CD4-positive, alpha-beta T cell treated with Interferon gamma for 1 hour (primary cell): ENCODE data around the gene SSRP1.
"Not testable (repeated sequence)": the region's sequence is repeated elsewhere in the genome, so short reads cannot be mapped to it uniquely, and the experiment has no call there.

Experiments used
- DNase-seq: peaks from one replicate; pipeline ENCODE4 v3.0.0-alpha.2; 2020

The SSRP1 gene

DNA sequence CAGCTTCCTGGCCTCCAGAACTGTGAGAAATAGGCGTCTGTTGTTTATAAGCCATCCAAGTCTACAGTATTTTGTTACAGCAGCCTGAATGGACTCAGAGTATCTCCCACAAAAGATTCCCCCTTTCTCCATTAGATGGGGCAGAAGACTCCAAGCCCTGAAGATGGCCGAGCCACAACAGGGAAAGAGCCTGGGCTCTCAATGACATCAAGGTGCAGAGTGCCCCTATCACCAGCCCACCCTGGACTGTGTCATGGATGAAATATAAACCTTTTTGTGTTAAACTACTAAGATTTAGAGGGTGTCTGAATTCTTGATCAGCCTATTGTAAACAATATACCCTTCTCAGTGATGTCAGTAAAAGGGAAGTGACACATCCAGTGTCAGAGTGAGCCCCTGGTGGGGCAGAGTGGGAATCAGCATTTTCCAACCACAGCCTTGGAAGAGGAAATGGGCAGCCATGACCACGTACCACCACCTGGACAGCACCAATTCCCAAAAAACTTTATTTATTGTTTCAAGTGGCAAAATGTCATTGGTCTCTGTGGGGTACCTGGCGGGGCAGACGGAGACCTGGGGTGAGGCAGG lies 36.4 kb downstream of the SSRP1 start:
- no peak for DNase-seq

DNA sequence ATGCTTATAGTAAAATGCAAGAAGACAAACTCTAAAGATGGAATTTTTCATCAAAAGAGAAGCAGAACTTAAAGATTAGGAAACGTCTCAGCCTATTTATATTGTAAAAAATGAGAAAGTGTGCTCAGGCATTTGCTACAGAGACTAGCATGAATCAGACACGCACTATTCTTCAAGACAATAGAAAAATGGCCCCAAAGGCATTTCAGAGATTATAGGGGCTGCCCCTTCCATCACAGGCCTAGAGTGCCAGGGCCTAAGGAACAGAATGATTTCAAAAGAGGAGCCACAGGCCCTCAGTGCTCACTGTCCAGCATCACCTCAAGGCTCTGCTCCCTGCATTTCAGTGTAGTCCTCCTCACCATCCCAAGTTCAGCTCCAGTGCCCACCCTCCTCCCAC lies 38.5 kb downstream of the SSRP1 start:
- DNase-seq = no peak

DNA sequence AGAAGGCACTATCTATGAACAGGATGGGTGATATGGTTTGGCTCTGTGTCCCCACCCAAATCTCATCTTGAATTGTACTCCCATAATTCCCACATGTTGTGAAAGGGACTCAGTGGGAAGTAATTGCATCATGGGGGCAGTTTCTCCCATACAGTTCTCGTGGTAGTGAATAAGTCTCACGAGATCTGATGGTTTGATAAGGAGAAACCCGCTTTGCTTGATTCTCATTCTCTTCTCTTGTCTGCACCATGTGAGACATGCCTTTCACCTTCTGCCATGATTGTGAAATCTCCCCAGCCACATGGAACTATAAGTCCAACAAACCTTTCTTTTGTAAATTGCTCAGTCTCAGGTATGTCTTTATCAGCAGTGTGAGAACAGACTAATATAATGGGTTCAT lies 39.5 kb downstream of the SSRP1 start:
- not testable (repeated sequence) for DNase-seq

DNA sequence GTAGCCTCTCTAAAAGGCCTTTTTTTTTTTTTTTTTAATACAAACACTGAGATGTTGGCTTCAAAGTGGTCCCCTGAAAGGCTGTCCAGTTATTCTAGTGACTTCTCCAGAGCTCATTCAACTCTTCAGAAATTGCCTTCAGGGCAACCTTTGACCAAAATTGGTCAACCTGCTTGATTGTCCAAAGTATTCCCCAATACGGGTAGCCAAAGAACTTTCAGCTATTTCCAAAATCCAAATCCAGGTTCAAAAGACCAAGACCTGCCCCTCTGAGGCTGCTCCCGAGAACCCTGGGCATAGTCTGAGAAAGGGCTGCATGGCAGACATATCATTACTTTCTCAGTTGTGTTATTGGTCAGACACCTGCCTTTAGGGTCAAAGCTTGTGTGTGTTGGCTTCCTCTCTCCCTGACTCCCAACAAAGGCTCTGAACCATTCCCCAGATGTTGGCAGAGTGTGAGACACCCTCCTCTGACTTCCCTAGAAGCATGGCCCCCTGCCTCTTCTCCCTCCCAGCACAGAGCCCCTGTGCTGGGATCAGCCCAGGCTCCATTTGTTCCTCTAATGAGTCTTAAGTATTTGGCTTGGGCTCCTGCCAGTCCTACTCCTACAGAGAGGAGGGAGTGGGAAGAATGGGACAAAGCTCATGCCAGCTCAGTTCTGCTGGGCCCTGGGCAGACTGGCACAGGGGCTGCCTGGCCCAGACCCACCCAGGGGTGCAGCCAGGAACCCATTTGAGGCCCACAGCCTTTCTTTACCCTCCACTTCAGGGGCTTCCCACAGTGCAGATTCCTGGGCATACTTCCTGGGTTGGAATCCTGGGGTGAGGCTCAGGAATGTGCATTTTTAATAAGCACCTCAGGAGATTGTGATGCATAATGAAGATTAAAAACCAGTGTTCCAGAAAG lies 41.2 kb downstream of the SSRP1 start:
- DNase-seq = no peak

DNA sequence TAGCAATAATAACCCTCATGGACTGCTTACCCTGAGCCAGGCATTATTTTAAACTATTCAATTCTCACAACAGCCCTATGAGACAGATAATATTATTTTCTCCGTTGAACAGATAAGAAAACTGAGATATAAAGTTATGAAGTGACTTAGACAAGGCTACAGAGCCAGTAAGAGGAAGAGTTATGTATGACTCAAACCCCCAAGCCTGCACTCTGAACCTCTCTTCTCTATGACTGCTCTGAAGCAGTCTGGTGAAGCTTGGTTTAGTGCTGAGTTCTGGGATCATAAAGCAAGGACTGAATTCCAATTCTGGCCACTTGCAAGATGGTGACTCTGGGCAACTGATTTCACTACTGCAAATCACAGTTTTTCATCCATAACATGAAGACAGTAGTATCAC lies 45.4 kb downstream of the SSRP1 start:
- no peak for DNase-seq

DNA sequence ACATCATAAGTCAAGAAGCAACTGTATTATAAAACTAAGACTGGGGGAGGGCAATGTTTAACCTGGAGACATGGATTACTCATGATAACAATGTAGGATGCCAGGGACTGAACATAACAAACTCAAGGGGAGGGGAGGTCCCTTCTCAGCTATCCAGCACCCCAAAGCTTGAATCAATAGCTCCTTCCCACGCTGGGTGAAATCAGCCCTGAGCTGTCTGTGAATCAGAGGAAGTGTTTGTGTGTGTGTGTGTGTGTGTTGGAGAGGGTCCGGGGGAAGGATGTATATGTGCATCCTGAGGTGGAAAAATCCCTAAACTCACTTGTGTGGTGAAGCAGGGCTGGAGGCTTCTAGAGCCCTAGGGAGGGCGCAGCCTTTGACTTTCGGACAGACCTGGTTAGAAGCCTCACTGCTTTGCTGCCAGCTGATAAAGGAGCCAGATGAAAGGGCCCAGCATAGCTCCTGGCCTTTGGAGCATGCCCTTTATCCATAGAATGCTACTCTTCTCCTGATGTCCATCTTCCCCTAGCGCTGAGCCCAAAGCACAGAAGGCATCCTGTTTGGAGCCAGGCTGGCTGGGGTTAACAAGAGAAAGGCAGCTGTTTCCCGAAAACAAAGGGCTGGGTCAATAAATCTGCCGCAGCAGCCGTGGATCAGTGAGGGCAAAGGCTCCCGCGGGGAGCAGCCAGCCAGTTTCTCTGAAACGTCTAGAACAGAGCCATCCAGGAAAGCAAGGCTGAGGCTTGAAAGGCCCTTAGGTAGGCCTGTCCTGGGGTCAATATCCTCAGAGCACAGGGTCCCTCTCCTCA lies 46.7 kb downstream of the SSRP1 start:
- no peak for DNase-seq

DNA sequence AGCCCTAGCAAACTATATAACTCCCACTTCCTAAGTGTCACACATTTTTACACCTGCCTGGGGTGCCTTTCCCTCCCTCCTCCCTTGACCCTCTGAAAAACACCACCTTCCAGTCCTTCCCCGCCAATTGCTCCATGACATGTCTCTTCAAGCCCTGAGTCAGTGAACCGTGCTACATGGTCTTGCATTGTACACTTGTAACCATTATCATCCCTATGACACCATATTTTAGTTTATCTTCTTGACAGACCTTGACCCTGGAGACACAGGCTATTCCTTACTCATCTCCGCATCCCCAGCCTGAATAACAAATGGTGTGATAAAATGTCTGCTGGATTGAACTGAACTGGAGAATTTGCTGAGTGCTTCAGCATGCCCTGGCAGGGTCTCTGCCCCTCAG lies 47.8 kb downstream of the SSRP1 start:
- no peak for DNase-seq

DNA sequence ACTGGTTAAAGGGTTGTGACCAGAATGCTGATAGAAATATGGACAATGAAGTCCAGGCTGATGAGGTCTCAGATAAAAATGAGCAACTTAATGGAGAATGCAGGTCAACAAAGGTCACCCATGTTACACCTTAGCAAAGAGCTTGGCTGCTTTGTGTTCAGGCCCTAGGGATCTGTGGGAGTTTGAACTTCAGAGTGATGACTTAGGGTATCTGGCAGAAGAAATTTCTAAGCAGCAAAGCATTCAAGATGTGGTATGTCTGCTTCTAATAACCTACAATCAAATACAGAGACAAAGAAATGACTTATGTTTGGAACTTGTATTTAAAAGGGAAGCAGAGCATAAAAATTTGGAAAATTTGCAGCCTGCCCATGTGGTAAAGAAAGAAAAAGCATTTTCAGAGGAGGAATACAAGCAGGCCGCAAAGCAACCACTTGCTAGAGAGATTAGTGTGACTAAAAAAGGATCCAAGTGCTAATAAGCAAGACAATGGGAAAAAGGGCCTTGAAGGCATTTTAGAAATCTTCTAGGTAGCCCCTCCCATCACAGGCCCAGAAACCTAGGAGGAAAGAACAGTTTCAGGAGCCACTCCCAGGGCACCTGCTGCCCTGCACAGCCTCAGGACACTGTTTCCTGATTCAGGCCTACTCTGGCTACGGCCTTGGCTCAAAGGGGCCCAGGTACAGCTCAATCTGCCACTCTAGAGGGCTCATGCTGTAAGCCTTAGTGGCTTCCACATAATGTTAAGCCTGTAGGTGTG lies 52.3 kb downstream of the SSRP1 start:
- DNase-seq = no peak

DNA sequence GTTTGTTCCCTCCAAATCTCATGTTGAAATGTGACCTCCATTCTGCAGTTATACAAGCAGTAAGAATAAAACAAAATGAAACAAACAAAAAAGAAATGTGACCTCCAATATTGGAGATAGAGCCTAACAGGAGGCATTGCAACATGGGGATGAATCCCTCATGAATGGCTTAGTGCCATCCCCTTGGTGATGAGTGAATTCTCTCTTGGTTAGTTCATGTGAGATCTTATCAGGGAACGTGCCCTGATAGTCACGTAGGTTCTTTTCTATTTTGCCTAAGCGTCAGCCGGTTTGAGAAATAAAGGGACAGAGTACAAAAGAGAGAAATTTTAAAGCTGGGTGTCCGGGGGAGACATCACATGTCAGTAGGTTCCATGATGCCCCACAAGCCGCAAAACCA lies 54.1 kb downstream of the SSRP1 start:
- DNase-seq = not testable (repeated sequence)

DNA sequence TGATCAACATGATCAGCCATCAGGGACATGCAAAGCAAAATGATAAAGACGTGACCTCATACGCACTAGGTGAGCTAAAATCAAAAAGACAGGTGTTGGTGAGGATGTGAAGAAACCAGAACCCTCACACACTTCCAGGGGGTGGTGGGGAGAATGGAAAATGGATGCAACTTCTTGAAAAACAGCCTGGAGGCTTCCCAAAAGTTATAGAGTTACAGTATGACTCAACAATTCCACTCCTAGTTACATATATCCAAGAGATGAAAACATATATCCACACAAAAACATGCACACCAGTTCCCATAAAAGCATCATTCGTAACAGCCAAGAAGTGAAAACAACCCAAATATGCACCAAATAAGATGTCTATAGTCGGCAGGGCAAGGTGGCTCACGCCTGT lies 56.6 kb downstream of the SSRP1 start:
- DNase-seq = no peak

DNA sequence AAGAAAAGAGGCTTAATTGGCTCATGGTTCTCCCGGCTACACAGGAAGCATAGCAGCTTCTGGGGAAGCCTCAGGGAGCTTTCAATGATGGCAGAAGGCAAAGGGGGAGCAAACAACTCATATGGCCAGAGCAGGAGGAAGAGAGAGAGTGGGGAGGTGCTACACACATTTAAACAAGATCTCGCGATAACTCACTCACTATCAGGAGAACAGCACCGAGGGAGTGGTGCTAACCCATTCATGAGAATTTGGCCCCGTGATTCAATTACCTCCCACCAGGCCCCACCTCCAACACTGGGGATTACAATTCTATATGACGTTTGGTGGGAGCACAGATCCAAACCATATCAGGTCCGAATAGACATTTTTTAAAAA lies 57.0 kb downstream of the SSRP1 start:
- DNase-seq = no peak

DNA sequence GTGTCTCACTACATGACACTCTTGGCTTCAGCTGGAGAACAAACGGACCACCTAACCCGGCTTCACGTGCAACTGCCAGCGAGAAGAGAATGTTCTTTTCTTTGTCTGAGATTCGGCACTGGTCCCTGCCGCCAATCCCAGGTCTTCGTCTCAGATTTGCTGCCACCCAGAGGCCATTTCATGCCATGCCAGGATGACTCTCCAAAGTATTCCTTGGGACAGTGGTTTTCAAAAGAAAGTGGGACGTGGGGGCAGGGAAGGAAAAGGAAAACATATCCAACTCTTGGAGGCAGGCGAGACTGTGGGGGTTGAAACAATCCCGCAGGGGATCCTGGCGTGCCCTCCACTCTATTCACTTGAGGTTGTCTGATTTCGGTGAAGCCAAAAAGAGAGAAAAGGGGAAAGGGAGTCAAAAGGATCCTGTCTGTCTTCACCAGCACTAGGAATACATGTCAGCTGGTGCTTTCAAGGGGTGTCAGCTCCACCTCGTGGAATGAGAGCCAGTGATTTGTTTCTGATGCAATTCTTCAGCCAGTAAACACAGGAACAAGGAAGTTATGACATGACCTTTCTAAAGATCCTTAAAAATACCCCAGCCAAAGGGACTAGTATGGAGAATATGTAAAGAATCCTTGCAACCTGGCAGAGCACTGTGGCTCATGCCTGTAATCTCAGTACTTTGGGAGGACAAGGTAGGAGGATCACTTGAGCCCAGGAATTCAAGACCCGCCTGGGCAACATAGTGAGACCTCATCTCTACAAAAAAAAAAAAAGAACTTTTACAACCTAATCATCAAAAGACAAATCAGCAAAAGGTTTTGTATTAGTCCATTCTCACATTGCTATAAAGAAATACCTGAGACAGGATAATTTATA lies 57.6 kb downstream of the SSRP1 start:
- no peak for DNase-seq

DNA sequence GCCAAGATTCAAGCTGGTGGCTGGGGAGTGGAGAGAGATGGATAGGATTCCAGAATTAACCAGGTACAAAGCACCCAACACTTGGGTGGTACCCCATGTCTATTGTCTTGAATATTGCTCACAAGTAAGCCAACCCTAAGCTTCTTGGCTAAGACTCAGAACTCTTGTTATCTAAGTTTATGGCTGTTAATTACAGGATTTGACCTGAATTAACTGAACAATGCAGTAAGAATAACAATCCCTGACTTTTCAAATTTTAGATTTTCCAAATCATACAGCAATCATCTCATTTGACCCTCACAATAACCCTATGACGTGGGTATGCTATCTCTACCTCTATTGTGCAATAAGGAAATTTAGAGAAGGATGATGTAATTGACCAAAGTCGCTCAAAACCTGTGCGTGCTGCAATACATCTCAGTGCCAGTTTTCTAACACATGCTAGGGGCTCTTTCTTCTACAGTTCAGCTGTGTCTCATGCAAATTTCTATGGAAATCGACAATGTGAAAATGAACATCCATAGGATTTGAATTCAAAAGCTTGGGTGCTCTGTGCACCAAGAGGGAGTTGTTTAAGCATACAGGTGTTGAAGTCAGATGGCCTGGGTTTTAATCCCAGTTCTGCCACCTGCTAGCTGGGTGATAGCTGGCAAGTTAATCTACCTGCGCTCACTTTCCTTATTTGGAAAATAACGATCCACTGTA lies 58.6 kb downstream of the SSRP1 start:
- no peak for DNase-seq

DNA sequence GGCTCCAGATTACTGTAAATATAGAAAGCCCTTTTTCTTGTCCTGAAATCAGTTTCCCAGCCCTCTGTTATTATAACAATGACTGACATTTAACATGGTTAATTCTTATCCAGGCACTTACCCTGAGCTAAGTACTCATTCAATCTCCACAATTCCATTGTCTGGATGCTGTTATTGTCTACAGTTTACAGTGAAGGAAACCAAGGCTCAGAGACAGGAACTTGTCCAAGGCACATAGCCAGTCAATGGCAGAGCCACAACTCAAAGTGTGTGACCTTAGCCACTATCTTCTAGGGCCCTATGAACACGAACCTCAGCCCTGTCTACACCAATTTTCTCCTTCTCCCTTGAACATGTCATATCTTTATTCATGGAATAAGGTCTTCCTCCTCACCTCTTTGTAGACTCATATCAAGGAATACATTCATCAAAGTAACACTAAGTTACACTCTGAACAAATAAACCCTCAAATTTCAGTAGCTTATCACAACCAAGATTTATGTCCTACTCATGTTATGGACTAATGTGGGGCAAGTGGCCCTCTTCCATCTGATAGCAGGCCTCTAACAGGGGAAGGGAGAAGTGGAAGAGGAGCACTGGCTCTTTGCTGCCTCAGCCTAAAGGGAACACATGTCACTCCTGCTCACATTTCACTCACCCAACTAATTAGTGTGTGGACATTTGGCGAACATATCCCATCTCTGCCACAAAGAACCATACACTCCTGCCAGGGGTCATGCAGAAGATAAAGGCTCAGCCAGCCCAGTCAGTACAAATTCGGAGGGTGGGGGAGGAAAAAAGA lies 59.3 kb downstream of the SSRP1 start:
- DNase-seq = no peak
